H9 (cell line): ENCODE results near the gene FCAMR. TPM values are rescaled to one million over a fixed set of nuclear protein-coding genes. Genes with fewer than 3 reads are reported as not detected.

Experiments used
- DNase-seq: peaks from one replicate; pipeline ENCODE4 v3.0.0-alpha.2; 2017
- H2AFZ ChIP-seq: one replicate; pipeline ENCODE4 v1.6.1; 2013; ENCODE audit warnings: mild to moderate bottlenecking, low read length, control low read depth, moderate library complexity
- H2AK5ac ChIP-seq: 2 replicates; pipeline ENCODE4 v1.6.1; 2013; ENCODE audit warnings: low read length, control low read depth, mixed read lengths; ENCODE audit not compliant: insufficient read length
- H2BK120ac ChIP-seq: one replicate; pipeline ENCODE4 v1.6.1; 2013; ENCODE audit warnings: low read depth, mild to moderate bottlenecking, low read length, control low read depth, inconsistent platforms; ENCODE audit not compliant: poor library complexity, severe bottlenecking
- H2BK12ac ChIP-seq: 2 replicates; pipeline ENCODE4 v1.6.1; 2013; ENCODE audit warnings: low read length, control low read depth, mixed read lengths, low read depth; ENCODE audit not compliant: insufficient read length
- H2BK15ac ChIP-seq: 2 replicates; pipeline ENCODE4 v1.6.1; 2013; ENCODE audit warnings: low read depth, low read length, control low read depth
- H2BK20ac ChIP-seq: one replicate; pipeline ENCODE4 v1.6.1; 2013; ENCODE audit warnings: low read depth, mild to moderate bottlenecking, low read length, control low read depth, inconsistent platforms; ENCODE audit not compliant: poor library complexity, severe bottlenecking
- H2BK5ac ChIP-seq: 2 replicates; pipeline ENCODE4 v1.6.1; 2013; ENCODE audit warnings: low read length, control low read depth, mixed read lengths; ENCODE audit not compliant: insufficient read length
- H3K14ac ChIP-seq: 2 replicates; pipeline ENCODE4 v1.6.1; 2013; ENCODE audit warnings: low read length, control low read depth; ENCODE audit not compliant: insufficient read depth
- H3K18ac ChIP-seq: 2 replicates; pipeline ENCODE4 v1.6.1; 2013; ENCODE audit warnings: low read depth, mild to moderate bottlenecking, mixed read lengths, low read length, control low read depth; ENCODE audit not compliant: insufficient read length
- H3K23ac ChIP-seq: 2 replicates; pipeline ENCODE4 v1.6.1; 2013; ENCODE audit warnings: low read length, control low read depth, mixed read lengths, low read depth; ENCODE audit not compliant: insufficient read length
- H3K23me2 ChIP-seq: 2 replicates; pipeline ENCODE4 v1.6.1; 2013; ENCODE audit warnings: low read depth, mild to moderate bottlenecking, mixed read lengths, low read length, control low read depth; ENCODE audit not compliant: insufficient read length, poor library complexity, severe bottlenecking
- H3K27ac ChIP-seq: 2 replicates; pipeline ENCODE4 v1.5.1; 2013; ENCODE audit warnings: low read length, control low read depth, mixed read lengths, low read depth; ENCODE audit not compliant: insufficient read length
- H3K27me3 ChIP-seq: 2 replicates; pipeline ENCODE4 v1.6.1; 2013; ENCODE audit warnings: low read length, control low read depth, inconsistent platforms; ENCODE audit not compliant: insufficient read depth
- H3K4ac ChIP-seq: 2 replicates; pipeline ENCODE4 v1.6.1; 2013; ENCODE audit warnings: low read depth, mild to moderate bottlenecking, control low read depth, inconsistent platforms, low read length, moderate library complexity
- H3K4me1 ChIP-seq: 2 replicates; pipeline ENCODE4 v1.6.1; 2013; ENCODE audit warnings: low read length, control low read depth, inconsistent platforms; ENCODE audit not compliant: insufficient read depth
- H3K4me2 ChIP-seq: 2 replicates; pipeline ENCODE4 v1.6.1; 2013; ENCODE audit warnings: low read length, control low read depth, mixed read lengths; ENCODE audit not compliant: insufficient read length, insufficient read depth
- H3K56ac ChIP-seq: 2 replicates; pipeline ENCODE4 v1.6.1; 2013; ENCODE audit warnings: low read depth, mild to moderate bottlenecking, mixed read lengths, low read length, control low read depth; ENCODE audit not compliant: insufficient read length
- H3K79me1 ChIP-seq: 2 replicates; pipeline ENCODE4 v1.6.1; 2013; ENCODE audit warnings: low read depth, mild to moderate bottlenecking, moderate library complexity, low read length, control low read depth, inconsistent platforms; ENCODE audit not compliant: insufficient read depth, poor library complexity, severe bottlenecking
- H3K79me2 ChIP-seq: 2 replicates; pipeline ENCODE4 v1.6.1; 2013; ENCODE audit warnings: low read length, control low read depth, inconsistent platforms; ENCODE audit not compliant: insufficient read depth
- H3K9ac ChIP-seq: 2 replicates; pipeline ENCODE4 v1.6.1; 2013; ENCODE audit warnings: low read length, control low read depth, mixed read lengths; ENCODE audit not compliant: insufficient read length; ENCODE audit errors: extremely low read depth
- H3K9me3 ChIP-seq: one replicate; pipeline ENCODE4 v1.6.1; 2013; ENCODE audit warnings: low read depth, low read length, inconsistent platforms; ENCODE audit not compliant: control insufficient read depth
- H3T11ph ChIP-seq: one replicate; pipeline ENCODE4 v1.6.1; 2013; ENCODE audit warnings: mild to moderate bottlenecking, low read length, control low read depth, inconsistent platforms
- H4K20me1 ChIP-seq: one replicate; pipeline ENCODE4 v1.6.1; 2013; ENCODE audit not compliant: control insufficient read depth, insufficient read length, insufficient read depth
- H4K5ac ChIP-seq: 2 replicates; pipeline ENCODE4 v1.6.1; 2013; ENCODE audit warnings: low read depth, mild to moderate bottlenecking, mixed read lengths, low read length, control low read depth; ENCODE audit not compliant: insufficient read length
- H4K8ac ChIP-seq: replicated peaks from 2 replicates; pipeline ENCODE4 v1.6.1; 2013; ENCODE audit warnings: low read length, control low read depth, mixed read lengths, low read depth; ENCODE audit not compliant: insufficient read length
- H4K91ac ChIP-seq: 2 replicates; pipeline ENCODE4 v1.6.1; 2013; ENCODE audit warnings: low read depth, mild to moderate bottlenecking, moderate library complexity, mixed read lengths, low read length, control low read depth; ENCODE audit not compliant: insufficient read length
- H3K27ac Mint-ChIP-seq, 3 experiments: 2 replicates in 2 of 3; 3 replicates in 1 of 3; pipeline ENCODE4 v1.8.0; 2020 to 2021; ENCODE audit warnings: mixed read lengths in 3 of 3, mild to moderate bottlenecking in 1 of 3, moderate library complexity in 1 of 3
- H3K27me3 Mint-ChIP-seq: 2 replicates; pipeline ENCODE4 v1.8.0; 2021; ENCODE audit warnings: low read depth, mild to moderate bottlenecking, moderate library complexity, mixed read lengths
- H3K36me3 Mint-ChIP-seq, 3 experiments: 2 replicates in 2 of 3; 3 replicates in 1 of 3; pipeline ENCODE4 v1.8.0; 2020 to 2021; ENCODE audit warnings: low read depth in 3 of 3, mixed read lengths in 3 of 3; ENCODE audit not compliant: insufficient read depth in 1 of 3
- H3K4me1 Mint-ChIP-seq, 2 experiments: 2 replicates each; pipeline ENCODE4 v1.8.0; 2020; ENCODE audit warnings: mixed read lengths in 2 of 2
- H3K4me3 Mint-ChIP-seq, 2 experiments: 2 replicates in 1 of 2; 3 replicates in 1 of 2; pipeline ENCODE4 v1.8.0; 2020 to 2021; ENCODE audit warnings: mild to moderate bottlenecking in 2 of 2, mixed read lengths in 2 of 2, moderate library complexity in 1 of 2
- H3K9me3 Mint-ChIP-seq, 2 experiments: 2 replicates in 1 of 2; 3 replicates in 1 of 2; pipeline ENCODE4 v1.8.0; 2020; ENCODE audit warnings: mild to moderate bottlenecking in 2 of 2, mixed read lengths in 2 of 2, moderate library complexity in 1 of 2
- WGBS: extraction: QIAGEN DNeasy Blood & Tissue Kit; methylation state at CpG from one replicate; pipeline ENCODE4 v1.1.7; 2013; ENCODE audit warnings: missing lambda C conversion rate, low lambda C conversion rate, mixed read lengths; ENCODE audit not compliant: insufficient read length; ENCODE audit errors: extremely low coverage; 5-methylcytosine and 5-hydroxymethylcytosine counted together
- total RNA-seq: library from RNA; stranded (reverse); gene quantifications from 2 replicates; pipeline ENCODE4 v1.2.1, GENCODE V29; 2021
- TF ChIP-seq, protein P1 (sequence below): fragments of 200-600 bp; sonication (generic); conservative IDR thresholded peaks from 3 replicates; pipeline ENCODE4 v1.8.0; 2021; ENCODE audit warnings: antibody characterized with exemption, mild to moderate bottlenecking

Gene FCAMR
- total RNA-seq, 1 experiment from 2014 or later: not detected

DNA sequence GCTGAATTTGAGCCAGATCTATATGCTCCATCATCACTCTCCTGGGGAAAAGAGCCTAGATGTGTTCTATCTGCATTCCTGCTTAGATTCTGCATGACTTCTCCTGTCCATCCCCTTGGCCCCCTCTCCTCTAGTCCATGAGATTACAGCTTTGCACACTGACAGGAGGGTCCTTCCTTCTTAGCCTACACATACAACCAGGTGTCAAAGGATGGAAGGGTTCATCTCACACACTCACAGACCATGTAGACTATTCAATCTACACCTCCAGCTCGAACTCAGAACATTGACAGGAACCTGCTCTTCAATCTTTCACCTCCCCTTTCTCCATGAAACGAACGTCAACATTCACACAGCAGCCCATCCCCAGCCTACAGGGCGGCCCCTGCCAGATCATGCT lies 48.4 kb upstream of the FCAMR start:
- Histone ChIP-seq H3K18ac (no peak overlapping the region), H2AFZ (no peak overlapping the region), H3K14ac (no peak overlapping the region), H2BK120ac (no peak overlapping the region), H3K9me3 (no peaks in the 10 kb centered on the region), H3K79me2 (no peaks in the 10 kb centered on the region), H3K4me1 (no peaks in the 10 kb centered on the region), H3K4ac (no peak overlapping the region), H3K79me1 (no peaks in the 10 kb centered on the region), H3K27me3 (no peaks in the 10 kb centered on the region), H3T11ph (no peak overlapping the region), H4K91ac (no peak overlapping the region), H3K23ac (no peak overlapping the region), H3K56ac (no peak overlapping the region), H2AK5ac (no peak overlapping the region), H2BK15ac (no peak overlapping the region), H2BK5ac (no peak overlapping the region), H3K9ac (no peak overlapping the region), H3K23me2 (no peaks in the 10 kb centered on the region), H2BK20ac (no peak overlapping the region), H4K8ac (no peak overlapping the region), H3K27ac (no peak overlapping the region), H4K5ac (no peak overlapping the region), H2BK12ac (no peak overlapping the region), H3K4me2 (no peak overlapping the region), H4K20me1 (no peaks in the 10 kb centered on the region)
- no CpG with 5 or more reads among the region's 4 CpGs for WGBS
- Mint-ChIP-seq H3K4me3 (no peak overlapping the region), H3K4me1 (no peaks in the 10 kb centered on the region), H3K27me3 (peaks cover 24% of the 10 kb centered on the region), H3K36me3 (peaks cover 0 to 2% (median 0%) of the 10 kb centered on the region in 3 experiments; a peak in 1 of 7 replicates), H3K9me3 (no peaks in the 10 kb centered on the region), H3K27ac (no peak overlapping the region)
- DNase-seq: no peak
- TF ChIP-seq, protein P1, sequence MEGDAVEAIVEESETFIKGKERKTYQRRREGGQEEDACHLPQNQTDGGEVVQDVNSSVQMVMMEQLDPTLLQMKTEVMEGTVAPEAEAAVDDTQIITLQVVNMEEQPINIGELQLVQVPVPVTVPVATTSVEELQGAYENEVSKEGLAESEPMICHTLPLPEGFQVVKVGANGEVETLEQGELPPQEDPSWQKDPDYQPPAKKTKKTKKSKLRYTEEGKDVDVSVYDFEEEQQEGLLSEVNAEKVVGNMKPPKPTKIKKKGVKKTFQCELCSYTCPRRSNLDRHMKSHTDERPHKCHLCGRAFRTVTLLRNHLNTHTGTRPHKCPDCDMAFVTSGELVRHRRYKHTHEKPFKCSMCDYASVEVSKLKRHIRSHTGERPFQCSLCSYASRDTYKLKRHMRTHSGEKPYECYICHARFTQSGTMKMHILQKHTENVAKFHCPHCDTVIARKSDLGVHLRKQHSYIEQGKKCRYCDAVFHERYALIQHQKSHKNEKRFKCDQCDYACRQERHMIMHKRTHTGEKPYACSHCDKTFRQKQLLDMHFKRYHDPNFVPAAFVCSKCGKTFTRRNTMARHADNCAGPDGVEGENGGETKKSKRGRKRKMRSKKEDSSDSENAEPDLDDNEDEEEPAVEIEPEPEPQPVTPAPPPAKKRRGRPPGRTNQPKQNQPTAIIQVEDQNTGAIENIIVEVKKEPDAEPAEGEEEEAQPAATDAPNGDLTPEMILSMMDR: no peak
